ENCODE measurements around the gene CDH12. TPM values are rescaled to one million over a fixed set of nuclear protein-coding genes. Genes with fewer than 3 reads are reported as not detected.

CDH12 gene
- total RNA-seq, 2 experiments from 2014 or later: not detected

DNA sequence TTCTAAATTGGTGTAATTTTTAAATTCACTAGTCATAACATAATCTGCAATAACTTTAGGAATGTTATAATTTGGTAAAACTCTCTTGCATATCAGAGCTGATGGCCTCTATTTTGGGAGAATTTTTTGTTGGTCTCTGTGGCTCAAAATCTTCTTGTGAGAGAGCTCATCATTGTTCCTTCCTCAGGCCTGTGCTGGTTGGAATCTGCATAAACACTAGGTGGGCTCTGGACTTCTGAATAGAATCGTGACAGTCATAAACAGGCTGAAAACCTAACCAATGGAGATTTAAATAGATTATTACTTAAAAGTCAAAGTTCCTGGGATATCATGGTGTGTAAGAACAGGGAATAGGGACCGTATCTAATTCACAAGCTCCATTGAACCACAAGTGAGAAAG is 1129.6 kb downstream of the CDH12 start:
- Mint-ChIP-seq H3K27me3 (ENCODE audit: low read depth) (no peaks in the 10 kb centered on the region), H3K4me1 (ENCODE audit: low read depth) (no peaks in the 10 kb centered on the region), H3K9me3 (ENCODE audit: insufficient read depth) (peaks cover 5% of the 10 kb centered on the region), H3K36me3 (ENCODE audit: low read depth) (no peaks in the 10 kb centered on the region), H3K27ac (no peak overlapping the region), H3K4me3 (no peak overlapping the region)
- ChIA-PET POLR2A (no interaction called here), CTCF (no interaction called here)
- DNase-seq (no peak), ATAC-seq (no peak)

GRCh38 chr5:21711866-21712758 is 1141.0 kb downstream of the CDH12 start:
- no peaks in the 10 kb centered on the region for H3K36me3 Mint-ChIP-seq (ENCODE audit: low read depth)
- no peaks in the 10 kb centered on the region for H3K27me3 Mint-ChIP-seq (ENCODE audit: low read depth)
- ATAC-seq (peak; percentile 44), DNase-seq (no peak)
- no peaks in the 10 kb centered on the region for H3K4me1 Mint-ChIP-seq (ENCODE audit: low read depth)
- no peak overlapping the region for H3K27ac Mint-ChIP-seq
- CTCF ChIA-PET: no interaction called here
- H3K4me3 Mint-ChIP-seq: no peak overlapping the region
- peaks cover 9% of the 10 kb centered on the region for H3K9me3 Mint-ChIP-seq (ENCODE audit: insufficient read depth)
- POLR2A ChIA-PET: no interaction called here

- Mint-ChIP-seq H3K27me3 (ENCODE audit: low read depth) (no peaks in the 10 kb centered on the region), H3K27ac (no peak overlapping the region), H3K36me3 (ENCODE audit: low read depth) (no peaks in the 10 kb centered on the region), H3K9me3 (ENCODE audit: insufficient read depth) (peaks cover 3% of the 10 kb centered on the region), H3K4me3 (no peak overlapping the region), H3K4me1 (ENCODE audit: low read depth) (no peaks in the 10 kb centered on the region)
- CTCF ChIA-PET: no interaction called here
- ATAC-seq: no peak
- DNase-seq: no peak
- POLR2A ChIA-PET: no interaction called here
These were observed 1143.4 kb downstream of the CDH12 start for GRCh38 chr5:21709770-21710169.

GRCh38 chr5:21704974-21705668 is 1148.0 kb downstream of the CDH12 start:
- POLR2A ChIA-PET: no interaction called here
- CTCF ChIA-PET: no interaction called here

DNA sequence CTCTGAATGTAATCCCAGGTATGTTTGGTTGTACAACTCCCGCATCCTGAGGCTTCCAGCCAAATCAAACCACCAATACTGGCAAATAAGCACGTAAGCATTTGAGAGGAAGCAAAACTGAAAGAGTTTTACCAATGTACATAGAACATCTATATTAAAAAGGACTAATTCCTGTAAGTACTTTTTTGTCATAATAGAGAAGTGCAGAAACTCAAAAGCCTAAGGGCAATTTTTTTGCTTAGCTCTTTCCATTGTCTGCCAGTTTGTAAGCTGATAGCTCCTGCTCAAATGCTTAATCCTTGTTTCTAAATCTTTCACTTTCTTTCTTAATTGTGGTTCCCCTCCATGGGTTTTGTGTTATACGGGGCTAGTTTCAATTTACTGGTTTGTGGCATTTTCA is 1151.8 kb downstream of the CDH12 start:
- Mint-ChIP-seq H3K36me3 (ENCODE audit: low read depth) (no peaks in the 10 kb centered on the region), H3K27ac (no peak overlapping the region), H3K4me3 (no peak overlapping the region), H3K27me3 (ENCODE audit: low read depth) (no peaks in the 10 kb centered on the region), H3K4me1 (ENCODE audit: low read depth) (no peaks in the 10 kb centered on the region), H3K9me3 (ENCODE audit: insufficient read depth) (peaks cover 7% of the 10 kb centered on the region)
- ChIA-PET POLR2A (no interaction called here), CTCF (no interaction called here)
- no peak for DNase-seq
- ATAC-seq: no peak

More at GRCh38 chr5:21704974-21705668, 1148.0 kb downstream of the CDH12 start:
- Mint-ChIP-seq H3K9me3 (ENCODE audit: insufficient read depth) (peaks cover 3% of the 10 kb centered on the region), H3K27me3 (ENCODE audit: low read depth) (no peaks in the 10 kb centered on the region), H3K27ac (no peak overlapping the region), H3K36me3 (ENCODE audit: low read depth) (no peaks in the 10 kb centered on the region), H3K4me1 (ENCODE audit: low read depth) (no peaks in the 10 kb centered on the region), H3K4me3 (no peak overlapping the region)
- DNase-seq (no peak), ATAC-seq (no peak)

Measured in activated CD8-positive, alpha-beta T cell treated with anti-CD3 and anti-CD28 coated beads, Interleukin-2, amount 10 ng/mL, durations not matched to agents 7 days and 5 days (primary cell).